Gastroesophageal sphincter (tissue), 4 donors: ENCODE data around the gene CD82. TPM values are rescaled to one million over a fixed set of nuclear protein-coding genes. Genes with fewer than 3 reads are reported as not detected.

Experiments
- ATAC-seq: fragments of 150-250 bp; one replicate; pipeline ENCODE4 v1.9.1; 2016; ENCODE audit warnings: mild to moderate bottlenecking, moderate library complexity
- H3K27ac ChIP-seq, 4 donors: fragments of 200-600 bp; sonication (generic) in 3 of 4; 1 replicate in 3 of 4; 2 replicates in 1 of 4; pipeline ENCODE4 v1.5.1; 2016 to 2019
- H3K27me3 ChIP-seq: fragments of 200-600 bp; sonication (generic); one replicate; pipeline ENCODE4 v1.5.1; 2019
- H3K36me3 ChIP-seq, 2 donors: fragments of 200-600 bp; sonication (generic); one replicate each; pipeline ENCODE4 v1.5.1; 2019; ENCODE audit warnings: control low read depth in 1 of 2
- H3K4me1 ChIP-seq, 3 donors: fragments of 200-600 bp; sonication (generic); 1 replicate in 2 of 3; 2 replicates in 1 of 3; pipeline ENCODE4 v1.5.1; 2016 to 2019; ENCODE audit warnings: control low read depth in 2 of 3
- H3K4me3 ChIP-seq, 2 donors: fragments of 200-600 bp; sonication (generic); one replicate each; pipeline ENCODE4 v1.5.1; 2019; ENCODE audit warnings: mild to moderate bottlenecking in 1 of 2, moderate library complexity in 1 of 2
- H3K9me3 ChIP-seq, 3 donors: fragments of 200-600 bp; sonication (generic); one replicate each; pipeline ENCODE4 v1.5.1; 2017 to 2019; ENCODE audit warnings: control low read depth in 2 of 3
- EP300 ChIP-seq: sonication (generic); formaldehyde crosslinking; IDR thresholded peaks from one replicate; pipeline ENCODE4 v1.6.1; 2017; ENCODE audit warnings: antibody characterized with exemption, mild to moderate bottlenecking
- POLR2A ChIP-seq, 2 donors: fragments of 450-650 bp; IDR thresholded peaks; one replicate each; pipeline ENCODE4 v1.6.1; 2017; ENCODE audit warnings: antibody characterized with exemption in 2 of 2, mild to moderate bottlenecking in 2 of 2, moderate library complexity in 1 of 2
- POLR2AphosphoS5 ChIP-seq: sonication (generic); formaldehyde crosslinking; IDR thresholded peaks from one replicate; pipeline ENCODE4 v1.6.1; 2017; ENCODE audit warnings: antibody characterized with exemption
- WGBS, 2 donors: methylation state at CpG; one replicate each; pipeline ENCODE4 v1.1.5; 2018; ENCODE audit warnings: low coverage in 1 of 2; 5-methylcytosine and 5-hydroxymethylcytosine counted together
- total RNA-seq, 4 donors: library from RNA; depleted of rRNA; stranded (reverse); fragments of >200 nt; gene quantifications; one replicate each; pipeline ENCODE4 v1.1.0, GENCODE V29; 2016
- TF ChIP-seq, protein P1 (sequence below), 4 experiments: fragments of 200-600 bp in 2 of 4; fragments of 450-650 bp in 2 of 4; sonication (generic) in 1 of 4; IDR thresholded peaks; one replicate each; pipeline ENCODE4 v1.5.1; 2017 to 2019; ENCODE audit warnings: antibody characterized with exemption in 4 of 4, mild to moderate bottlenecking in 2 of 4, moderate library complexity in 2 of 4

CD82 gene
- total RNA-seq, 4 donors from 2014 or later = 12.7 to 24.0 (median 19.1) TPM

DNA sequence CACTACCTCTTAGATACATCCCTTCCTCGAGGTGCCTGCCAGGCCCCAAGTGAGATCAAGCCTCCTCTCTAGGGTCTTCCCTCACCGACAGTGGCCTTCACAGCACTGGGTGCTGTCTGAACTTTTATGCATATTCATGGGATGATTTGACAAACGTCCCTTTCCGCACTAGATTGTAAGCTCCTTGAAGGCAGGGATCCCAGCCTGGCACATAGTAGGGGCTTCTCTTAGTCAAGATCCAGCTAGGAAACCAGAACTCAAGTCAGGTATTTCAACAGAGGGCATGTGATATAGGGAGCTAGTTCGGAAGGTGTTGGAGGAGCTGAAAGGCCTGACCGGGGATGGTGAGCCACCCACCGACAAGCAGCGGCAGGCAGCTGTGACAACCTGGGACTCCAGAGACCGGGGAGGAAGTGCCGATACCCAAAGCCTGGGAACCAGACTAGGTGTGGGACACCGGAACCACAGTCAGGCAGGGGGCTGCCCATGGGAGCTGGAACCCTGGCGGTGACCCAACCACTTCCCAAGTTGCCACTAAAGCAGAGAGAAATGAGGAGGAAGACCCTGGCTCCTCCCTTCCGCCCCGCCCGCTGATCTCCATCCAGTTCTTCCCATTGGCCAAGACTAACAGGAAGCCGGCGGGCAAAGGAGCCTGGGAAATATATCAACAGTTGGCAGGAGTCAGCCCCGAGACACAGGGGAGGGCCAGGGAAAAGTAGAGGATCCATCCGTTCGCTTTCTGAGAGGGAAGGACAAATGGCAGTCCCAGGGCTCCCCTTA is 39.8 kb upstream of the CD82 start:
- Histone ChIP-seq H3K9me3 (no peaks in the 10 kb centered on the region), H3K36me3 (no peaks in the 10 kb centered on the region), H3K27me3 (peaks cover 8% of the 10 kb centered on the region), H3K27ac (no peak overlapping the region), H3K4me3 (no peak overlapping the region), H3K4me1 (peaks cover 0 to 8% (median 0%) of the 10 kb centered on the region in 3 donors)
- TF ChIP-seq POLR2AphosphoS5 (no peak), POLR2A (IDR thresholded peaks at IDR 0.05) (no peak), EP300 (no peak)
- TF ChIP-seq, protein P1, sequence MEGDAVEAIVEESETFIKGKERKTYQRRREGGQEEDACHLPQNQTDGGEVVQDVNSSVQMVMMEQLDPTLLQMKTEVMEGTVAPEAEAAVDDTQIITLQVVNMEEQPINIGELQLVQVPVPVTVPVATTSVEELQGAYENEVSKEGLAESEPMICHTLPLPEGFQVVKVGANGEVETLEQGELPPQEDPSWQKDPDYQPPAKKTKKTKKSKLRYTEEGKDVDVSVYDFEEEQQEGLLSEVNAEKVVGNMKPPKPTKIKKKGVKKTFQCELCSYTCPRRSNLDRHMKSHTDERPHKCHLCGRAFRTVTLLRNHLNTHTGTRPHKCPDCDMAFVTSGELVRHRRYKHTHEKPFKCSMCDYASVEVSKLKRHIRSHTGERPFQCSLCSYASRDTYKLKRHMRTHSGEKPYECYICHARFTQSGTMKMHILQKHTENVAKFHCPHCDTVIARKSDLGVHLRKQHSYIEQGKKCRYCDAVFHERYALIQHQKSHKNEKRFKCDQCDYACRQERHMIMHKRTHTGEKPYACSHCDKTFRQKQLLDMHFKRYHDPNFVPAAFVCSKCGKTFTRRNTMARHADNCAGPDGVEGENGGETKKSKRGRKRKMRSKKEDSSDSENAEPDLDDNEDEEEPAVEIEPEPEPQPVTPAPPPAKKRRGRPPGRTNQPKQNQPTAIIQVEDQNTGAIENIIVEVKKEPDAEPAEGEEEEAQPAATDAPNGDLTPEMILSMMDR (IDR thresholded peaks at IDR 0.05) = no peak
- WGBS, 2 donors = 83 to 91% methylated on average over 3 to 14 of the region's 20 CpGs
- ATAC-seq = no peak

- Histone ChIP-seq H3K4me3 (no peak overlapping the region), H3K36me3 (no peaks in the 10 kb centered on the region), H3K27me3 (peaks cover 11% of the 10 kb centered on the region), H3K4me1 (peaks cover 0 to under 1% (median 0%) of the 10 kb centered on the region in 3 donors), H3K27ac (no peak overlapping the region), H3K9me3 (no peaks in the 10 kb centered on the region)
- TF ChIP-seq POLR2A (IDR thresholded peaks at IDR 0.05) = no peak
- no peak for TF ChIP-seq EP300
- no peak for TF ChIP-seq POLR2AphosphoS5
- 83% methylated on average over 2 of the region's 12 CpGs; no CpG with 5 or more reads in 1 of the 2 donors for WGBS, 2 donors
- no peak for ATAC-seq
Observed at GRCh38 chr11:44526438-44526837, 39.0 kb upstream of the CD82 start.

DNA sequence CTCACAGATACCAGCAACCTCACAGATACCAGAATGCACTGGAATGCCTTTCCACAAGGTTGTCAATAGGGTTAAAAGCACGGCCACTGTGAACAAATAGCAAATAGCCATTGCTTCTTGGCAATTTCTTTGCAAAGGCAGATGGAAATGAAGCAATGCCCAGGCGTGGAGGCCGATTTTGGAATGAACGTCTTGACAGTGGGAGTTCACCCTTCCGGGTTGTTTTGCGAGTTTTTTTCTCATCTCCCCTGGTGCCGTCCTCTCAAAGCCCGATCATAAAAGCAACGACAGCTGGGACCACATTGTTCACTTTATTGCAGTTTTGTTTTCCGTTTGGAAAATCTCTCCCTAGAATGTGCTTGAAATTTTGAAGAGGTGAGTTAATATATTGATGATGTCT is 38.0 kb upstream of the CD82 start:
- WGBS, 2 donors = 77% methylated on average over 10 of the region's 10 CpGs; no CpG with 5 or more reads in 1 of the 2 donors
- no peak for ATAC-seq

DNA sequence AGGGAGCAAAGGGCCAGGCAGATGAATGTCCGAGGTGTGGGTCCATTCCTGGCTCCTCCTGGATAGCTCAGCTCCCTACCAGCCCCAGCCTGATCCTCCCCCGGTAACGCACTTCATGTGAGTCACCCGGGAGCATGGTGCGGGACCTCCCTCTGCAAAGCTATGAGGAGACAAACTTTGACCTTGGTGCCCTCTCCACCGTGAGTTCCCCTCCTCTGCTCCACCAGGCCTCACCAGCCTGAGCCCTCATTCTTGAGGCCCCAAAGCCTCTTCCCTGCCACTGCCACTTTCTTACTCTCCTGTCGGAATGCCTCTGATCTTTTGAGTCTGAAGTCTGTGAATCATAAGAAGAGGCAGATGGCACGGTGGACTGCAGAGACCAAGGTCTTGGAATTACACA is 37.4 kb upstream of the CD82 start:
- ATAC-seq = no peak
- Histone ChIP-seq H3K9me3 (no peaks in the 10 kb centered on the region), H3K27ac (no peak overlapping the region), H3K36me3 (no peaks in the 10 kb centered on the region), H3K4me3 (no peak overlapping the region), H3K4me1 (no peaks in the 10 kb centered on the region), H3K27me3 (peaks cover 11% of the 10 kb centered on the region)
- WGBS, 2 donors = 80 to 100% methylated on average over 2 to 5 of the region's 8 CpGs
- TF ChIP-seq, protein P1 (IDR thresholded peaks at IDR 0.05) = no peak

More for the DNA sequence above, 38.0 kb upstream of the CD82 start:
- Histone ChIP-seq H3K4me3 (no peak overlapping the region), H3K27me3 (peaks cover 11% of the 10 kb centered on the region), H3K27ac (no peak overlapping the region), H3K9me3 (no peaks in the 10 kb centered on the region), H3K36me3 (no peaks in the 10 kb centered on the region), H3K4me1 (no peaks in the 10 kb centered on the region)
- TF ChIP-seq EP300 = no peak
- TF ChIP-seq POLR2AphosphoS5 = no peak
- TF ChIP-seq, protein P1 (IDR thresholded peaks at IDR 0.05) = no peak
- TF ChIP-seq POLR2A (IDR thresholded peaks at IDR 0.05) = no peak

DNA sequence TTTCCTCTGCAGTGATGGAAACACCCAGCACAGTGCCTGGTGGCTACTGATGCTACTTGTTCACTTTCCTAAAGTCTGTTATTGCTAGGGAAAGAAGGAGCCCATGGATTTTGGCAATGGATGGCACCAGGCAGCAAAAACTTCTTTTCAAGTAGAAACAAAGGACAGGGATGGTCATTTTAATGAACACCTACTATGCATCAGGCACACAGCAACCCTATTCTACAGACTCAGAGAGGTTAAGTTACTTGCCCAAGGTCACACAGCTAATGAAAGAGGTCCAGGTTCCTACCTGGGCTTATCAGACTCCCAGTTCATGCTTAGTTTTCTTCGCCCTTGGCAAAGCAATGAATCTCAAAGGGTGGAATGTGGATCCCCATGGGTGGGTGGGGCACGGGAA is 36.9 kb upstream of the CD82 start:
- Histone ChIP-seq H3K27ac (no peak overlapping the region), H3K36me3 (no peaks in the 10 kb centered on the region), H3K4me3 (no peak overlapping the region), H3K9me3 (no peaks in the 10 kb centered on the region), H3K27me3 (peaks cover 11% of the 10 kb centered on the region), H3K4me1 (no peaks in the 10 kb centered on the region)
- 100% methylated on average over 1 of the region's 2 CpGs; no CpG with 5 or more reads in 1 of the 2 donors for WGBS, 2 donors
- ATAC-seq = no peak
- TF ChIP-seq POLR2A (IDR thresholded peaks at IDR 0.05) (no peak), POLR2AphosphoS5 (no peak), EP300 (no peak)
- TF ChIP-seq, protein P1 (IDR thresholded peaks at IDR 0.05) = no peak
